ENCODE measurements around the gene AOPEP.
"Not testable (repeated sequence)": the region's sequence is repeated elsewhere in the genome, so short reads cannot be mapped to it uniquely, and the experiment has no call there.

Gene AOPEP

DNA sequence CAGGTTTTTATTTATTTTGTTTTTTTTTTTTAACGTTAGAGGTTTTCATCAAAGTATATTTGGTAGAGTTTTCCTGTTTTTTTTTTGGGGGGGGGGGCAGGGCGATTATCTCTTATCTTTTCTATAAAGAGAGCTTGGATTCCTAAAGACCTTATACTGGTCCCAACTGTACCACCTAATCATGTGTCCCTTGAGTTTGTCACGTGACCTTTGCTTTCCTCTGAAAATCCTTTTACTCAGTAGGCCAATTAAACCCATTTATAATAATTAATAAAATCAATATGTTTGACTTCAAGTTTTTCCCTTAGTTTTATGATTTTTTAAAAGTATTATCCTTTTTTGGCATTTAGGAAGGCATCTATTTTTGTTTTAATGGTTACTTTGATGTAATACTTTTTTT is 286.4 kb downstream of the AOPEP start:
- TF ChIP-seq, protein P1, sequence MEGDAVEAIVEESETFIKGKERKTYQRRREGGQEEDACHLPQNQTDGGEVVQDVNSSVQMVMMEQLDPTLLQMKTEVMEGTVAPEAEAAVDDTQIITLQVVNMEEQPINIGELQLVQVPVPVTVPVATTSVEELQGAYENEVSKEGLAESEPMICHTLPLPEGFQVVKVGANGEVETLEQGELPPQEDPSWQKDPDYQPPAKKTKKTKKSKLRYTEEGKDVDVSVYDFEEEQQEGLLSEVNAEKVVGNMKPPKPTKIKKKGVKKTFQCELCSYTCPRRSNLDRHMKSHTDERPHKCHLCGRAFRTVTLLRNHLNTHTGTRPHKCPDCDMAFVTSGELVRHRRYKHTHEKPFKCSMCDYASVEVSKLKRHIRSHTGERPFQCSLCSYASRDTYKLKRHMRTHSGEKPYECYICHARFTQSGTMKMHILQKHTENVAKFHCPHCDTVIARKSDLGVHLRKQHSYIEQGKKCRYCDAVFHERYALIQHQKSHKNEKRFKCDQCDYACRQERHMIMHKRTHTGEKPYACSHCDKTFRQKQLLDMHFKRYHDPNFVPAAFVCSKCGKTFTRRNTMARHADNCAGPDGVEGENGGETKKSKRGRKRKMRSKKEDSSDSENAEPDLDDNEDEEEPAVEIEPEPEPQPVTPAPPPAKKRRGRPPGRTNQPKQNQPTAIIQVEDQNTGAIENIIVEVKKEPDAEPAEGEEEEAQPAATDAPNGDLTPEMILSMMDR (IDR thresholded peaks at IDR 0.05; ENCODE audit: borderline replicate concordance, insufficient read depth, low read depth, low read length): no peak
- H3K4me3 ChIP-seq (ENCODE audit: low read depth, low read length): no peak overlapping the region

DNA sequence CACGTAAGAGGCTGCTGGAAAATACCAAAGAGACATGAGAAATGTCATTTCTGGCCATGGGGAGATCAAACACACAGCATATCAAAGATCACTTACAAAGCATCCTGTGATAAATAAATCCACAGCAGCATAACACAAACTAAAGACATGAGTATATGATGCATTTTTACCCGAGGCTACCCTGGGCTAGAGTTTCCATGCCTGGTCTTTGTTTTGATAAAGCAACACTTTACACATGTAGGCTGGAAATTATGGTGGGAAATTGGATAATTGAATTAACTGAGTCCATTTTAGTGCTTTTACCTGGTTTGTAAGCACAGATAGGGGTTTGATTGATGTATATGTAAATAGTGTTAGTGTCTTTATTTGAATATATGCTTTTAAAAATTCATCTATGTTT is 288.4 kb downstream of the AOPEP start:
- TF ChIP-seq, protein P1 (IDR thresholded peaks at IDR 0.05; ENCODE audit: borderline replicate concordance, insufficient read depth, low read depth, low read length): no peak
- H3K4me3 ChIP-seq (ENCODE audit: low read depth, low read length): no peak overlapping the region

DNA sequence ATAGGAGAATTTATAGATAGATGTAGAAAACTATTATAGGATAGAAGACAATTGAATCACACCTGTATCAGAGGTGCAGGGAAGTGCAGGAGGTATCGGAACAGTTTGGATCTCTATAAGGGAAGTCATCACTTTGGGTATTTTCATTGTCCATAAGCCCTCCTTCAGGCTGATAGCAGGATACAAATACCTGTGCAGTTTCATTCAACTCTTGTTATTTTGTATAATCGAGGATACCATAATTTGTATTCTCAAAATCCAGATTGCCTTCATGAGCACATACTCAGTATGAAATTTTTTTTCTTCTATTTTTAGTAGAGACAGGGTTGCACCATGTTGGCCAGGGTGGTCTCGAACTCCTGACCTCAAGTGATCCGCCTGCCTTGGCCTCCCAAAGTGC is 289.1 kb downstream of the AOPEP start:
- TF ChIP-seq, protein P1 (IDR thresholded peaks at IDR 0.05; ENCODE audit: borderline replicate concordance, insufficient read depth, low read depth, low read length): no peak

DNA sequence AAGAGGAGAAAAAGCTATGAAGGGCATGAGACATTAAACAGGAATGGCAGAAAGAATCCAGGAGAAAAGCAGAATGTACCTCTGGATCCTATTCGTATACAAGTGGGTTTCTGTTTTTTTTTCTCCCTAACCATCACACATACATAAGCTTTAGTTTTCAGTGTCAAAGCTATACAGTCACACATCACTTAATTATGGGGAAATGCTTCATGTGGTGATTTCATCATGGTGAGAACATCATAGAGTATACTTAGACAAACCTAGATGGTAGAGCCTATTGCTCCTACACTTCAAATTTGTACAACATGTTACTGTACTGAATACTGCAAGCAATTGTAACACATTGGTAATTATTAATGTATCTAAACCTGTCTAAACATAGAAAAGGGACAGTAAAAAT is 290.6 kb downstream of the AOPEP start:
- no peak overlapping the region for H3K4me3 ChIP-seq (ENCODE audit: low read depth, low read length)
- TF ChIP-seq, protein P1 (IDR thresholded peaks at IDR 0.05; ENCODE audit: borderline replicate concordance, insufficient read depth, low read depth, low read length): no peak

More for the DNA sequence above, 289.1 kb downstream of the AOPEP start:
- H3K4me3 ChIP-seq (ENCODE audit: low read depth, low read length): no peak overlapping the region

DNA sequence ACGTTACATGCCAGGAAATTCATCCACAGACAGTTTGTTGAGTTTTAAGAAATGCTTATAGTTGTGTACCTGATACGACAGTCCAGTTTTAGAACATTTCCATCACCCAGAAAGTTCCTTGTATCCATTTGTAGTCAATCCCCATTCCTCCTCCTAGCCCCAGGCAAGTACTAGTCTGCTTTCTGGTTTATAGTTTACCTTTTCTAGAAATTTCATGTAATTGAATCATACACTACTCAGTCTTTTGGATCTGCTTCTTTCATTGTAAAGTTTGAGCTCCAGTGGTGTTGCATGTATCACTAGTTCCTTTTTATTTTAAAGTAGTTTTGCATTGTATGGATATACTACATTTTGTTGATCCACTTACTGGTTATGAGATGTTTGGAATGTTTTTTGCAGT is 291.2 kb downstream of the AOPEP start:
- TF ChIP-seq, protein P1 (IDR thresholded peaks at IDR 0.05; ENCODE audit: borderline replicate concordance, insufficient read depth, low read depth, low read length): no peak
- no peak overlapping the region for H3K4me3 ChIP-seq (ENCODE audit: low read depth, low read length)

DNA sequence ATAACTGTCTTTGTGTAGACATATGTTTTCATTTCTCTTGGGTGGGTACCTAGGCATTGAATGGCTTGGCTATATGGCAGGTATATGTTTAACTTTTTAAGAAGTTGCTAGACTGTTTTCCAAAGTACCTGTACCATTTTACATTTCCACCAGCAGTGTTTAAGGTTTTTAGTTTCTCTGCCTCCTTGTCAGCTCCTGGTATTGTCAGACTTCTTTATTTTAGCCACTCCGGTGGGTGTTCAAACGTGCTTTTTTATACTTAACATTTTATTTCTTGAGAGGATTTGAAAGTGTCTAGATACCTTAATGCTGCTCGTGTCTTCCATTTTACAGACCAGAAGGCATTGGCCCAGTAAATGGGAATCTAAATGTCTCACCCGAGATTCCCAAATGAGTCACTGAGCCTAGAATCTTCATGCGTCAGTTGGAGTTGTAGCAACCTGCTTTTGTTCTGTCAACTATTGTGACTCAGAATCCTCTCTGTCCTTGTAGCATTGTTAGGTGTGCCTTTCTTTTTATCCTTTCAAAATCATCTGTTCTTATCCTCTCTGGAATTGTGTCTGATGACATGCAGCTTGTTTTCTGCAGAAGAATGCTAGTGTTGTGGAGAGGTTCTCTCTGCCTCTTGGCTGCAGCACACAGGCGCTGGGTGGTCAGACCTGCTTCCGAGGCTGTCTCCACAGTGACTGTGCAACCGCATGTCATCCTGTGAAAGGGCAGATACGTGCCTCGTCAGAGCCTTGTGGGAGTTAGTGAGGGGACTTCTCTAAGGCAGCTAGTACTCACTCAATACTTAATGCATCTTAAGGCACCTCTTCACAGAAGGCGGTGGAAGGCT is 291.8 kb downstream of the AOPEP start:
- TF ChIP-seq, protein P1 (IDR thresholded peaks at IDR 0.05; ENCODE audit: borderline replicate concordance, insufficient read depth, low read depth, low read length): no peak
- no peak overlapping the region for H3K4me3 ChIP-seq (ENCODE audit: low read depth, low read length)

DNA sequence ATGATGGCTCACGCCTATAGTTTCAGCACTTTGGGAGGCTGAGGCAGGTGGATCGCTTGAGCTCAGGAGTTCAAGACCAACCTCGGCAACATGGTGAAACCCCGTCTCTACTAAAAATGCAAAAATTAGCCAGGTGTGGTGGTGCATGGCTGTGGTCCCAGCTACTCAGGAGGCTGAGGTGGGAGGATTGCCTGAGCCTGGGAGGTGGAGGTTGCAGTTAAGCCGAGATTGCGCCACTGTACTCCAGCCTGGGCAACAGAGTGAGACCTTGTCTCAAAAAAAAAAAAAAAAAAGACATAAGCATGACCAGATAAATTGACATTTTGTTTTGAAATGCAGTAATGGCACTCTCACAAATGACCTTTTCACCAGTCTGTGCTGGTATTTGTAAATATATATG is 294.1 kb downstream of the AOPEP start:
- not testable (repeated sequence) for H3K4me3 ChIP-seq (ENCODE audit: low read depth, low read length)

Measured in GM12875 (cell line).